ENCODE results near the gene PAPSS2. TPM values are rescaled to one million over a fixed set of nuclear protein-coding genes. Genes with fewer than 3 reads are reported as not detected.

The PAPSS2 gene
- total RNA-seq, 2 experiments from 2014 or later, result not detected

GRCh38 chr10:87782721-87783120 is 123.0 kb downstream of the PAPSS2 start:
- H3K4me1 ChIP-seq (ENCODE audit: insufficient read depth, low read length, poor library complexity, severe bottlenecking), result no peaks in the 10 kb centered on the region
- CTCF ChIA-PET (ENCODE audit: unreplicated experiment), result no interaction called here
- H4K20me1 ChIP-seq (ENCODE audit: insufficient read depth, low read length), result no peaks in the 10 kb centered on the region
- no peak overlapping the region for H3K4me2 ChIP-seq (ENCODE audit: low read length)
- no TSS peak for BruUV-seq (replicated peaks)
- TF ChIP-seq EZH2phosphoT487 (IDR thresholded peaks at IDR 0.05; ENCODE audit: borderline replicate concordance, low read depth, low read length) (no peak), CTCF (conservative IDR thresholded peaks at IDR 0.05; ENCODE audit: low read length) (no peak)
- peaks cover 90% of the 10 kb centered on the region for H3K36me3 ChIP-seq (ENCODE audit: insufficient read depth, low read length)
- intact Hi-C loops (cut with micrococcal nuclease; ENCODE audit: unreplicated experiment), result no loop called here
- H3K9me2 ChIP-seq (ENCODE audit: insufficient read depth, low read length), result no peaks in the 10 kb centered on the region
- POLR2A ChIA-PET, result interaction anchor here (0.6 to 1.4 kb wide), 6 partner anchors 9 to 1799 kb away, joined by 3 to 7 read pairs (median 5); partner anchors contain the start of gene ATAD1
- no peak overlapping the region for H3K27ac ChIP-seq (ENCODE audit: low read depth, low read length, poor library complexity, severe bottlenecking)
- H2AFZ ChIP-seq (ENCODE audit: low read length), result no peak overlapping the region
- no peak for DNase-seq (ENCODE audit: low spot score)
- H3K4me3 ChIP-seq (ENCODE audit: low read depth, low read length, poor library complexity, severe bottlenecking), result no peak overlapping the region
- no peaks in the 10 kb centered on the region; the same call in 1 of the 2 replicates for H3K9me3 ChIP-seq (ENCODE audit: low read length)
- peaks cover 26% of the 10 kb centered on the region; the same call in 1 of the 2 replicates for H3K79me2 ChIP-seq (ENCODE audit: insufficient read depth, low read depth, low read length)

GRCh38 chr10:87786421-87786820 is 126.7 kb downstream of the PAPSS2 start:
- CTCF ChIA-PET (ENCODE audit: unreplicated experiment), result no interaction called here
- BruUV-seq (replicated peaks), result no TSS peak

More at GRCh38 chr10:87786421-87786820, 126.7 kb downstream of the PAPSS2 start:
- no peaks in the 10 kb centered on the region for H3K4me1 ChIP-seq (ENCODE audit: insufficient read depth, low read length, poor library complexity, severe bottlenecking)
- no peaks in the 10 kb centered on the region for H4K20me1 ChIP-seq (ENCODE audit: insufficient read depth, low read length)
- peaks cover 92% of the 10 kb centered on the region for H3K36me3 ChIP-seq (ENCODE audit: insufficient read depth, low read length)
- H3K9me2 ChIP-seq (ENCODE audit: insufficient read depth, low read length), result 0 out of 2 replicates have a peak, but pooled peaks cover 5% of the 10 kb centered on the region
- TF ChIP-seq EZH2phosphoT487 (IDR thresholded peaks at IDR 0.05; ENCODE audit: borderline replicate concordance, low read depth, low read length) (no peak), CTCF (conservative IDR thresholded peaks at IDR 0.05; ENCODE audit: low read length) (no peak)
- POLR2A ChIA-PET, result interaction anchor here (0.6 to 1.6 kb wide), 5 partner anchors 10 to 320 kb away, joined by 3 to 4 read pairs (median 3); no protein-coding TSS in a partner anchor
- no peak for DNase-seq (ENCODE audit: low spot score)
- H3K79me2 ChIP-seq (ENCODE audit: insufficient read depth, low read depth, low read length), result peaks cover 6% of the 10 kb centered on the region; the same call in 1 of the 2 replicates
- no peak overlapping the region for H3K27ac ChIP-seq (ENCODE audit: low read depth, low read length, poor library complexity, severe bottlenecking)
- no peaks in the 10 kb centered on the region for H3K9me3 ChIP-seq (ENCODE audit: low read length)
- H3K4me3 ChIP-seq (ENCODE audit: low read depth, low read length, poor library complexity, severe bottlenecking), result no peak overlapping the region
- H3K4me2 ChIP-seq (ENCODE audit: low read length), result no peak overlapping the region
- intact Hi-C loops (cut with micrococcal nuclease; ENCODE audit: unreplicated experiment), result no loop called here
- no peak overlapping the region for H2AFZ ChIP-seq (ENCODE audit: low read length)
